H1 (cell line): ENCODE results near the gene FCGBP. TPM values are rescaled to one million over a fixed set of nuclear protein-coding genes. Genes with fewer than 3 reads are reported as not detected.

Experiments
- BRCA1 ChIP-seq: IDR thresholded peaks from 2 replicates; pipeline ENCODE4 v1.6.1; 2012; ENCODE audit warnings: low read depth, low read length, improper control_type of control experiment
- CHD2 ChIP-seq: IDR thresholded peaks from 2 replicates; pipeline ENCODE4 v1.6.1; 2012; ENCODE audit warnings: low read length, improper control_type of control experiment
- CHD7 ChIP-seq: fragments of 300-600 bp; sonication (generic); IDR thresholded peaks from 2 replicates; pipeline ENCODE4 v1.7.1; 2012; ENCODE audit warnings: low read length, moderate library complexity, mild to moderate bottlenecking, inconsistent platforms; ENCODE audit not compliant: insufficient replicate concordance
- EP300 ChIP-seq, 2 experiments: IDR thresholded peaks; 1 replicate in 1 of 2; 2 replicates in 1 of 2; pipeline ENCODE4 v1.6.1; 2011 to 2012; ENCODE audit warnings: low read depth in 2 of 2, low read length in 2 of 2, mild to moderate bottlenecking in 2 of 2, borderline replicate concordance in 1 of 2, inconsistent platforms in 1 of 2, moderate library complexity in 1 of 2
- SIRT6 ChIP-seq: IDR thresholded peaks from one replicate; pipeline ENCODE4 v1.7.1; 2012; ENCODE audit warnings: low read length, inconsistent platforms
- polyA plus RNA-seq, 7 experiments: library from polyadenylated mRNA; depleted of rRNA in 3 of 7; stranded (reverse) in 5 of 7; unstranded in 2 of 7; fragments of >200 nt in 5 of 7; fragments of 200-250 nt in 2 of 7; gene quantifications; 1 replicate in 5 of 7; 2 replicates in 1 of 7; 4 replicates in 1 of 7; pipeline versions ENCODE4 v1.2.1 to v1.2.3, GENCODE V29; 2011 to 2013; ENCODE audit warnings: missing spikeins in 2 of 7, mixed read lengths in 2 of 7
- total RNA-seq: library from RNA; stranded (reverse); fragmentation: NEBNext Ultra II Directional; extraction: Animal tissue kit (Norgen Biotek cat#: 25700); gene quantifications from 2 replicates; pipeline ENCODE4 v1.2.1, GENCODE V29; 2021

Gene FCGBP
- total and polyA plus RNA-seq, 2 of the 8 experiments (the other 6 are each of a cell fraction or from before 2014, with no cell fraction given) = 1.1 to 3.1 TPM

- no peak for TF ChIP-seq CHD7
- no peak for TF ChIP-seq BRCA1
- TF ChIP-seq SIRT6 = no peak
- no peak for TF ChIP-seq EP300 (IDR thresholded peaks at IDR 0.05; ENCODE audit: borderline replicate concordance in 1 of 2, low read depth in 2 of 2, low read length in 2 of 2)
- TF ChIP-seq CHD2 = no peak
Observed at GRCh38 chr19:39924389-39924788, 10.0 kb downstream of the FCGBP start (continued).
